Right atrium auricular region (tissue), 2 donors: Measurements from ENCODE around the gene ZNF407. TPM values are rescaled to one million over a fixed set of nuclear protein-coding genes. Genes with fewer than 3 reads are reported as not detected.

Source experiments
- DNase-seq: peaks from one replicate; pipeline ENCODE4 v3.0.0-alpha.2; 2019; ENCODE audit warnings: low spot score
- H3K27ac ChIP-seq, 2 donors: fragments of 200-600 bp; sonication (generic); 1 replicate in 1 of 2; 2 replicates in 1 of 2; pipeline ENCODE4 v1.5.1; 2016 to 2019
- H3K27me3 ChIP-seq, 2 donors: fragments of 200-600 bp; sonication (generic); one replicate each; pipeline versions ENCODE4 v1.5.1 to v1.6.0; 2017 to 2019
- H3K36me3 ChIP-seq: fragments of 200-600 bp; sonication (generic); one replicate; pipeline ENCODE4 v1.5.1; 2016
- H3K4me1 ChIP-seq, 2 donors: fragments of 200-600 bp; sonication (generic); one replicate each; pipeline versions ENCODE4 v1.5.1 to v1.6.0; 2017 to 2019
- H3K4me3 ChIP-seq, 2 donors: fragments of 200-600 bp; sonication (generic); 1 replicate in 1 of 2; 2 replicates in 1 of 2; pipeline ENCODE4 v1.5.1; 2017 to 2019; ENCODE audit warnings: mild to moderate bottlenecking in 1 of 2, moderate library complexity in 1 of 2
- H3K9me3 ChIP-seq, 2 donors: fragments of 200-600 bp; sonication (generic); one replicate each; pipeline ENCODE4 v1.5.1; 2019
- CTCF ChIP-seq, 2 donors: fragments of 200-600 bp; sonication (generic); IDR thresholded peaks; one replicate each; pipeline ENCODE4 v1.5.1; 2019; ENCODE audit warnings: antibody characterized with exemption in 2 of 2
- total RNA-seq, 2 donors: library from RNA; depleted of rRNA; stranded (reverse); fragments of >200 nt; gene quantifications; one replicate each; pipeline ENCODE4 v1.1.0, GENCODE V29; 2016

The ZNF407 gene
- total RNA-seq, 2 donors from 2014 or later: 7.8 to 8.7 TPM

DNA sequence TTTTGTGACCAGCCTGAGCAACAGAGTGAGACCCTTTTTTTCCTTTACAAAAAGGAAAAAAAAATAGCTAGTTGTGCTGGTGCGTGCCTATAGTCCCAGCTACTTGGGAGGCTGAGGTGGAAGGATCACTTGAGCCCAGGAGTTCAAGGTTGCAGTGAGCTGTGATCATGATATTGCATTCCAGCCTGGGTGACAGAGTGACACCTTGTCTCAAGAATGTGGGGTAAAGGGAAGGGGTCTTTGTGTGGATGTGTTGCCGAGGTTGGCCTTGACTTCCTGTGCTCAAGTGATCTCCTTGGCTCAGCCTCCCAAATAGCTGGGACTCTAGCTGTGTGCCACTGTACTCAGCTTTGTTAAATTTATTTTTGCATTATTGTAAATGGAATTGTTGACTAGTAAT is 120.6 kb downstream of the ZNF407 start:
- Histone ChIP-seq H3K27ac (no peak overlapping the region), H3K4me1 (peaks cover 0 to 9% of the 10 kb centered on the region in 2 donors), H3K4me3 (no peak overlapping the region), H3K9me3 (peaks cover 0 to 4% of the 10 kb centered on the region in 2 donors), H3K27me3 (no peaks in the 10 kb centered on the region), H3K36me3 (no peaks in the 10 kb centered on the region)
- no peak for DNase-seq
- TF ChIP-seq CTCF (IDR thresholded peaks at IDR 0.05): no peak

DNA sequence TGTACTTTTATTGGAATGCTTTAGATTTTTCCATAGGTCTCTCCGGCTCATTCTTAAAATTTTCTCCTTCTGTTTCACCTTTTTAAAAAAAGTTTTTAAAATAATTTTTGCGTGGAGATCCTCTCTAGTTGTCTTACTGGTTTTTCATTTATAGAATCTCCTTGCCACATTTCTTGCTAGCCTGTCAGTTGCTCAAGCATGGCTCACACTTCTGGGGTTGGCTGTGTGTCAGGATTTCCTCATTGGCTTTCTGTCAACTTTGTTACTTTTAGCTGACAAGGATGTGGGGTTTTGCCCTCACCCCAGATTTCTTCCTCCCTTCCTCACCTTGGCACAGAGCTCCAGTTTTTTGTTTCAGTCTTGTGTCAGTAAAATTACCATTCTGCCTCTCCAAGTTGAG is 124.6 kb downstream of the ZNF407 start:
- Histone ChIP-seq H3K4me3 (no peak overlapping the region), H3K27me3 (no peaks in the 10 kb centered on the region), H3K9me3 (peaks cover 0 to 4% of the 10 kb centered on the region in 2 donors), H3K36me3 (no peaks in the 10 kb centered on the region), H3K4me1 (peaks cover 0 to 9% of the 10 kb centered on the region in 2 donors), H3K27ac (no peak overlapping the region)
- no peak for DNase-seq
- no peak for TF ChIP-seq CTCF (IDR thresholded peaks at IDR 0.05)

DNA sequence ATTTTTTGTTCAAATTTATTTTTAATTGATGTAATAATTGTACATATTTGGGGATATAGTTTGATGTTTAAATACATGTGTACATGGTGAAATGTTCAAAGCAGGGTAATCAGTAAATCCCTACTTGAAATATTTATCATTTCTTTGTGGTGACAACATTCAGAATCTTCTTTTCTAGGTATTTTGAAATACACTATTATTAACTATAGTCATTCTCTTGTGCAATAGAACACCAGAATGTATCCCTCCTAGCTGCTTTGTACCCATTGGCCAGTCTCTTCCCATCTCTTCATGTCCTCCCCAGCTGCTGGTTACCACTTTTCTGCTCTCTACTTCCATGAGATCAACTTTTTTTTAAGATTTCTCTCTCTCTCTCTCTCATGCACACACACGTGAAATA is 126.5 kb downstream of the ZNF407 start:
- H3K27ac ChIP-seq: no peak overlapping the region
- no peaks in the 10 kb centered on the region for H3K27me3 ChIP-seq
- H3K36me3 ChIP-seq: no peaks in the 10 kb centered on the region
- no peak for DNase-seq
- no peak for TF ChIP-seq CTCF (IDR thresholded peaks at IDR 0.05)
- no peak overlapping the region for H3K4me3 ChIP-seq
- peaks cover 0 to 9% of the 10 kb centered on the region in 2 donors for H3K4me1 ChIP-seq
- peaks cover 0 to 4% of the 10 kb centered on the region in 2 donors for H3K9me3 ChIP-seq

DNA sequence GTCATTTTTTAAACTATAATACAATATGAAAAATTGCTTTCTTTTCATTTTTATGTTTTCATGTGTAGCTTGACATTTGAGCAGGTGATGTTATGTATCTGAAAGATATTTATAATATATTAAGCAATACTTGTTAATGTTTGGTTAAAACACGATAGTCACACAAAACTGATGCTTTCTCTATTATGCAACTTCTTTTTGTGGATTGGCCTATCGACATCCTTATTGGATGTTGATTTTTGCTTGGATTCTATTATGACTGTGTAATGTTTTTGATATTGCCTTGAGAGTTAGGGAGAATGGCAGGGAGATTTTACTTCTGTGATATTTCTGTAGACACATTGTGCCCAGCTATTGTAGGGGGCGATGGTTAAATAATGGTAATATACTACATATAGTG is 128.0 kb downstream of the ZNF407 start:
- H3K4me1 ChIP-seq: peaks cover 0 to 9% of the 10 kb centered on the region in 2 donors
- no peak for DNase-seq
- no peaks in the 10 kb centered on the region for H3K27me3 ChIP-seq
- H3K4me3 ChIP-seq: no peak overlapping the region
- H3K27ac ChIP-seq: no peak overlapping the region
- TF ChIP-seq CTCF (IDR thresholded peaks at IDR 0.05): no peak
- no peaks in the 10 kb centered on the region for H3K36me3 ChIP-seq
- H3K9me3 ChIP-seq: no peaks in the 10 kb centered on the region

GRCh38 chr18:74728586-74728985 is 130.9 kb downstream of the ZNF407 start:
- no peaks in the 10 kb centered on the region for H3K9me3 ChIP-seq
- H3K27me3 ChIP-seq: no peaks in the 10 kb centered on the region
- no peak for TF ChIP-seq CTCF (IDR thresholded peaks at IDR 0.05)
- H3K4me3 ChIP-seq: no peak overlapping the region
- no peak for DNase-seq
- no peaks in the 10 kb centered on the region for H3K4me1 ChIP-seq
- no peaks in the 10 kb centered on the region for H3K36me3 ChIP-seq
- no peak overlapping the region for H3K27ac ChIP-seq

DNA sequence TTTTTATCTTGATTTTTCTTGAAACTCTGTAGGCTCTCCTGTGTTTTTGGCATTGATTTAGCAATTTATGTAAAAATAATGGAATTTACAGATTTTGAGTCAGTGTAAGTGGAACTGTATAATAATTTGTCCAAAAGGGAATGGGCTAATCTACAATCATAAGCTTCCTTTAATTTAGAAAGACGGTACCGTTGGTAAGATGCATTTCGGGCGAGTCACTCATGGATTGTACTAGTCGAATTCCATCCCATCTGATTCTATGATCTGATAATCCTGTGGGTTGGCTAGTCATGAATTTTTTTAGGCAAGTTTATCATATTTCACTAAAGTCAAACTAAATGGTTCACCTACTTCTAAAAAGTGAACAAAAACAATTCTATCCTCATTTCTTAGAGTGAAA is 133.4 kb downstream of the ZNF407 start:
- TF ChIP-seq CTCF (IDR thresholded peaks at IDR 0.05): no peak
- Histone ChIP-seq H3K9me3 (no peaks in the 10 kb centered on the region), H3K27ac (no peak overlapping the region), H3K4me3 (no peak overlapping the region), H3K36me3 (no peaks in the 10 kb centered on the region), H3K4me1 (no peaks in the 10 kb centered on the region), H3K27me3 (no peaks in the 10 kb centered on the region)
- no peak for DNase-seq
